Ramos (cell line): ENCODE data around the gene CNMD.
"Not testable (repeated sequence)": the region's sequence is repeated elsewhere in the genome, so short reads cannot be mapped to it uniquely, and the experiment has no call there.

Experiments
- in situ Hi-C: fragments of 300-500 bp; cut with MboI; formaldehyde crosslinking; loops from one replicate; pipeline ENCODE4 v1.14.3; 2022; ENCODE audit warnings: low sequenced_read_pairs; ENCODE audit not compliant: unreplicated experiment

CNMD gene

GRCh38 chr13:52746141-52746540, 6.5 kb upstream of the CNMD start:
- in situ Hi-C loops, result no loop called here

DNA sequence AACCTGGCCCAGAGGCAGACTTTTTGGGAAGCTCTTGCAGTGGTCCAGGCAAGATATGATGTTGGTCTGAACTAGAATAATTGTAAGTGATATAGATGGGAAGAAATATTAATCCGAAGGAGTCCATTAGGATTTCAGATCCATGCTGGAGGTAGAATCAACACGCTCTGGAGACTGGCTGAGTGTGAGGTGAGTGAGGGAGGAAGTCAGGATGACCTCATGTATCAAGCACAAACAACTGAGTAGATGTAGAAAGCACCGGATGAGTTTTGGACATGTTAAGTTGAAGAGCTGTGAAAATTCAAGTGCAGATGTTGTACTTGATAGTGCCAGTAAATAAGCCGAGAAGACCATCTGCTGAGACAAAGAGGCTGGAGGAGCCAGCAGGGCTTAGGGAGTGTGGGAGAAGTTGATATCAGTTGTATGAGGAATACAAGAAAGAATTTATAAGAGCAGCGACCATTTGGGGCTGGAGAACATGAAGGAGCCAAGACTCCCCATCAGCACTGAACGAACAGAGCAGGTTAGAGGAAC, 5.3 kb upstream of the CNMD start:
- in situ Hi-C loops, result no loop called here

DNA sequence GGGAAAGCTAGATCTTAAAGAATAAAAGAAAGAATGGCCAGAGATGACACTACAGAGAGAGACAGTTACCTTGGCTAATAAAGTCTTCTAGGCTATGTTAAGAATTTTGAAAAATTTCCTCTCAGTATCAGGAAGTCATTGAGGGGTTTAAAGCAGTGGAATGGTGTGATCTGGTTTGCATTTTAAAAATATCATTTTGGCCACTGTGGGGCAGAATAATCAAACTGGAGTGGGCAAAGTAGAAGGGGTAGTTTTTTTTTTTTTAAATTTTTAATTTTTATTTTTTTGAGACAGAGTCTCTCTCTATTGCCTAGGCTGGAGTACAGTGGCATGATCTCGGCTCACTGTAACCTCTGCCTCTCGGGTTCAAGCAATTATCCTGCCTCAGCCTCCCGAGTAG, 4.4 kb upstream of the CNMD start:
- in situ Hi-C loops, result no loop called here

DNA sequence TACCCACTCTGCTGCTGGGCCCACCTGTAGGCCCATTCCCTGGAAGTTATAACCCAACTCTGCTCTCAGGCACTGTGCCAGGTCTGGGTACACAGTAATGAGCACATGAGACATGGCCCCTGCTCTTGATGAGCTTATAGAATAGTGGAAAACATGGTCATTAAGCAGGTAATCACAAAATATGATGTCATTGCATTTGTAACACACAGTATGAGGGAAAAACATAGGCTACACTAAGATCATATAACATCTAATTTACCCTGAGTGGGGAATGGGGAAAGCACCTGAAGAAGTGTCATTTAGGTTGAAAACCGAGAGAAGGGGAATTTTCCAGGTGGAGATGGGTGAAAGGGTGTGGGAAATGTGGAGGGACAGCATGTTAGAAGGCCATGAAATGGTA, 3.9 kb upstream of the CNMD start:
- in situ Hi-C loops, result no loop called here

DNA sequence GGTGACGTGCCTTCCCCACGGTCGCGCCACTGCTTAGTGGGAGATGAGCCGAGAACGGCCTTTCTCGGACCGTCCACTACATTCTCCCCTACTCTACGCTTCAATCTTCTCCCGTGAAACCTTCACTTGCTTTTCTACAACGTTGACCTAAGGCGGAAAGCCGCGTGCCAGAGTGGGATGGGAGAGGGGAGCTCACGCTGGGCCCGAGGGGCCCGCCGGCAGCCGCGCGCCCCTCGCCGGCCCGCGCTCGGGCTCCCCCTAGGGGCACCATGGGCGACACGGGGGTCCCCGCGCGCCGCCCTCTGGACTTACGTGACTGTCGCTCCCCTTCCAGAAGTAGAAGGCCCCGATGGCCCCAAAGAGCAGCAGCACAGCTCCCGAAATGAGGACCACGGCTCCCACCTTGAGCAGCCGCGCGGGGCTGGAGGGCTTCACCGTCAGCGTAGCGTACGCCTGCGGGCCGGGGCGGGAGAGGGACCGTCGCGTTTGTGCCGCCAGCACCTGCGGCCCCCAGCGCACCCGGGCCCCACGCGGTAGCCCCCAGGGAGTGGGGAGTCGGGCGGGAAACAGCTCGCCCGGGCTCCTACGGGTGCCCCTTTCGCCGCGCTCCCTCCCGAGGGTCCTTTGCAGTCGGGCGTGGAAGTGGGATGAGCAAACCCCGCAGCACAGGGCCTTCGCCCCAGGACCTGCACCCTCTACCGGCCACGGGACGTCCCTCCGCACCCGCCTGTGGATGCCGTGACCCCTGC, 727 bp downstream of the CNMD start:
- in situ Hi-C loops, result no loop called here

GRCh38 chr13:52737965-52738364, 1.7 kb downstream of the CNMD start:
- in situ Hi-C loops, result no loop called here

- in situ Hi-C loops, result no loop called here
Observed at GRCh38 chr13:52737451-52737850, 2.2 kb downstream of the CNMD start.

- in situ Hi-C loops, result no loop called here
Observed at GRCh38 chr13:52736891-52737290, 2.7 kb downstream of the CNMD start.

DNA sequence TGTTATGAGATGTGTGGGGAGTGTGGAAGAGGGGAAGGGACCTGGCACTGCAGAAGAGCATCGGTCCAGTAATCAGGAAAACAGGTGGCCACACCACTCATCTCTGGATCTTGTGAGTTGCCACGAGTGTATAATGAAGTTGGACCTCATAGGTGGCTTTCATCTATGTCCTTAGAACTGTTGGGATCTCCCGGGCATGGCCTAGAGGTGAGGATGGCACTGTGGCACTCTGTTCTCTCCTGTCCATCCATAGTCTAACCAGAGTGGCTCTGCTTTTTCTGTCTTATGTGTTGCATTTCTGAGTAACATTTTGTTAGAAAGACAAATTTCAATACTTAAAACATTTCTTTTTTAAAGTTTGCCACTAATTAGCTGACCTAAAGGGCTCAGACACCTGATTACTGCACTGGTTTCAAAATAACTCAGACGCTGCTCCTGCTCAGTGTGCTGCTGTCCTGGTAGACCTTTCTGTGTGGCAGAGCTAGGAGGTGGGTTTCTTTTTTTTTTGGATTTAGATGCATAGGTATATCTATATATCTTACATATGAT, 5.5 kb downstream of the CNMD start:
- in situ Hi-C loops, result no loop called here

- in situ Hi-C loops, result no loop called here
Observed at GRCh38 chr13:52726258-52726657, 13.4 kb downstream of the CNMD start.

- in situ Hi-C loops, result no loop called here
Observed at GRCh38 chr13:52725302-52725701, 14.3 kb downstream of the CNMD start.

DNA sequence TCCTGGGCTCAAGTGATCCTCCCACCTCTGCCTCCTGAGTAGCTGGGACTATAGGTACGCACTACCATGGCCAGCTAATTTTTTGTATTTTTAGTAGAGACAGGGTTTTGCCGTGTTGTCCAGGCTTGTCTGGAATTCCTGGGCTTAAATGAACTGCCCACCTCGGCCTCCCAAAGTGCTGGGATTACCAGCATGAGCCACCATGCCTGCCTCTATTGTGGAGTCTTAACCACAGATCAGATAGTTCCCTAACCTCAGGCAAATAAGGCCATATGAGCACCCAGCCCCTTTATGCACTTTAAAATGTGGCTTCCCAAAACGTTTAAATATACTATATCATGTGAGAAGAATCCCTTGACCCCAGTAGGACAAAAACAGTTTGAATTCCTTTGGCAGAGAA, 16.4 kb downstream of the CNMD start:
- in situ Hi-C loops, result no loop called here

GRCh38 chr13:52721356-52721755, 18.3 kb downstream of the CNMD start:
- in situ Hi-C loops, result not testable (repeated sequence)

- in situ Hi-C loops, result not testable (repeated sequence)
Observed at GRCh38 chr13:52720904-52721303, 18.7 kb downstream of the CNMD start.

GRCh38 chr13:52713894-52714293, 25.7 kb downstream of the CNMD start:
- in situ Hi-C loops, result no loop called here

- in situ Hi-C loops, result no loop called here
Observed at GRCh38 chr13:52712385-52712784, 27.2 kb downstream of the CNMD start.

DNA sequence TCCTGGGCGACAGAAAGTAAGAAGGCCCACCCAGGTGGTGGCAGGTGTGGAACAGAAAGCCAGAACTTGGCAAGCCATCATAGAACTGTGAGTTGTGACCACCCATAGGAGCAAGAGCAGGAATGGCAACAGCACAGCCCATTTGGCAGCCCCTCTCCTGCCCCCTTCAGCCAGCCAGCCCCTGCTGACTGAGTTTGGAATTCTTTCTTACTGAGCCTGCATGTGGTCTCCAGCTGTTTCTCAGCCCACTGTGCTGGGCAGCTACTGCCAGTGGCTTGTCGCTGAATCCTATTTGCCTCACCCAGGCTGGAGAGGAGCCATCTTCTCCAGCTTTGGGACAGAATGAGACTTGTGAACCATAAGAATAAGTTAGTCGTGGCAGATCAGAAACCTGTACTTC, 28.3 kb downstream of the CNMD start:
- in situ Hi-C loops, result no loop called here

DNA sequence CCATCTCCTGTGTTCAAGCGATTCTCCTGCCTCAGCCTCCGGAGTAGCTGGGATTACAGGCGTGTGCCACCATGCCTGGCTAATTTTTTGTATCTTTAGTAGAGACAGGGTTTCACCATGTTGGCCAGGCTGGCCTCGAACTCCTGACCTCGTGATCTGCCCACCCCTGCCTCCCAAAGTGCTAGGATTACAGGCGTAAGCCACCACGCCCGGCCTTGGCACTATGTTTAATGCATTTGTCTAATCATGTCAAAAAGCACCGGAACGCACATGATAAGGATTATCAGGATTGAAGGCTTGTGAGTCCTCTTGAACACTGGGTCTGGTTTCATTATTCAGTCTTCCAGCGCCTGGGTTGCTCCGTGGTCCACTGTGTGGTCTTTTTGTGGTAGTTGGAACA, 31.4 kb downstream of the CNMD start:
- in situ Hi-C loops, result not testable (repeated sequence)

- in situ Hi-C loops, result no loop called here
Observed at GRCh38 chr13:52707375-52707774, 32.2 kb downstream of the CNMD start.

- in situ Hi-C loops, result no loop called here
Observed at GRCh38 chr13:52706081-52706480, 33.5 kb downstream of the CNMD start.

- in situ Hi-C loops, result no loop called here
Observed at GRCh38 chr13:52703482-52703881, 36.1 kb downstream of the CNMD start.
